GM21619 (cell line): ENCODE measurements around the gene USP16.

Experiments used
- ATAC-seq: cut with Tn5 transposase; IDR thresholded peaks from one replicate; pipeline ENCODE4 v1.9.1; 2021; ENCODE audit not compliant: unreplicated experiment

Gene USP16

DNA sequence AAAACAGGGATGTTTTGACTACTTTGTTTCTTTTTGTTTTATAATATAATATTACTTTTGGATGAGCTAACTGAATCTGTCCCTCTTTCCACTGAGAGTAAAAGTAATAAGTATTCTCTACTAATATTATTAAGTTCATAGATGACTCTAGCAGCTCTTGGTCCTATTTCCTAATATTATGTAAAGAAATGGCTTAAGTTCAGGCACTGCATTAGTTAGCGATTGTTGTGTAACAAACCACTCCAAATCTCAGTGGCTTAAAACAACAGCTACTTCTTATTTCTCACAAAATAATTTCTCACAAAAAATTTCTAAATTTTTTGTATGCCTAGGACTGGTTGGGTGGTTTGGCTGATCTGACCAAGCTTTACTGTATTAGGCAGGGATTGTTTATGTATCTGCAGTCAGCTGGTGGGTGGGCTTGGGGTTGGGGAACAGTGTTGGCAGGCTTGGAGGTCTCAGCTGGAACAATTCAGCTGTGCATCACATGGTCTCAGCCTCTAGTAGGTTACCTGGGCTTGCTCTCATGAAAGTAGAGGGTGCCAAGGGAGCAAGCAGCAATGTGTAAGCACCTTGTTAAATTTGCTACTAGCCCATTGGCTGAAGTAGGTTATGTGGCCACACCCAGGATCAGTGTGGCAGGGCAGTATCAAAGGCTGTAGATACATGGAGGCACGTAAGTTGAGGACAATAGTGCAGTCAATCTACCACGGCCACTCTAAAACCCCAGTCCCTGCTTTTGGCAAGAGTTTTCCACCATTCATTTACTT lies 57.8 kb downstream of the USP16 start:
- ATAC-seq = no peak

DNA sequence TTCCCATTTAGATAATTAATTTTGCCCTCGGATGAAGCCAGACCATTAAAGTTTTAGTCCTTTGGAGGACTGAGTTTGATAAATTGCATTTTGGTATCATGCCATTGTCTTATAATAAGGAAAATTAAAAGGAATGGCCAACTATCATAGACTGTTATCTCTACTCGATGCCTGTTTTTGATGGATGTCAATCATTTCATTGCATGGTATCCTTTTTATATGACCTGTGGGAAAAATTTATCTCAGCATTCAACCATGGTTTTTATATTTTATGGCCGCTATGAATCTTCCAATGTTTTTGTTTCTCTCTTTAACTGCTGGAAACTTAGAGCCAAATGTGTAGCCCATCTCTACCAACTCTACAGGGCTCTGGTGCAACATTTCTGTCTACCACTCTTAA lies 58.8 kb downstream of the USP16 start:
- no peak for ATAC-seq

DNA sequence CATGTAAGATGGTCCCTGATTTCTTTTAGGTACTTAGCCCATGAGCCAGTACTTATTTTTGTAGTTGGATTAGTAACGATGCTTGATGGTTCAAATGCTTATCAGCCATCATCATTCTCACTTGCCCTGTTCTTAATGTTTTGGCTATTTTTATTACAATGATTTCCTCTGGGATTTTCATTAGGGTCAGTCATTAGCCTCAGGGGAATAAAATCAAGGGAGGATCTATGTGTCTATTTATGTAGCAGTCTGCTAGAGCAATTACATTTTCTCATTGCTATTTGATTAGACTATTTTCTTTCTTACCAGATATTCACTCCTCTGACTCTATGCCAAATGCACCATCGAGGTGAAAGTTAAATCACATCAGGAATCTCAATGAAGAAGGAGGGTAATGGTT lies 59.9 kb downstream of the USP16 start:
- no peak for ATAC-seq

DNA sequence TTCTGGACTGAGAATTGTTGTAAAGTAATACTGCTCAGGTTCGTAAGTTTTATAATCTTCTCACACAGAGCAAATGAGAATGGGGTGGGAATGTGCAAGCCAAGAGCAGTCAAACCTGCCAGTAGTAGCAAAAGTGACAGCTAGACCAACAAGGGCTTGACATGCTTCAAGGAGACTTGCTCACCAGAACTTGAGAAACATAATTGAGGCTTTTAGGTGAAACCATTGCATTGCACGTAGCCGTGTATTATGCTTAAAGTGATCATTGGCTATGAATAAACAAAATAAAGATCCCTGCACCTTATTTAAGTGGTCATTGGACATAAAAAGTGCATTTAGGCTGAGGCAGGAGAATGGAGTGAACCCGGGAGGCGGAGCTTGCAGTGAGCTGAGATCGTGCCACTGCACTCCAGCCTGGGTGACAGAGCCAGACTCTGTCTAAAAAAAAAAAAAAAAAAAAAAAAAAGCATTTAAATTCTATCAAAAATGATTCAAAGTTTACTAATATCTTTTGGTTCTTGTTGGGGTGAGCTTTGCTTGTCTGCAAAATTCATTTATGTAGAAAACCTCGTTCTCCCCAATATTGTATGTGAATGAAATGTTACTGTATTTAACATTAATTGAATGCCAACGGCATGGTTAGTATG lies 60.8 kb downstream of the USP16 start:
- ATAC-seq = no peak

DNA sequence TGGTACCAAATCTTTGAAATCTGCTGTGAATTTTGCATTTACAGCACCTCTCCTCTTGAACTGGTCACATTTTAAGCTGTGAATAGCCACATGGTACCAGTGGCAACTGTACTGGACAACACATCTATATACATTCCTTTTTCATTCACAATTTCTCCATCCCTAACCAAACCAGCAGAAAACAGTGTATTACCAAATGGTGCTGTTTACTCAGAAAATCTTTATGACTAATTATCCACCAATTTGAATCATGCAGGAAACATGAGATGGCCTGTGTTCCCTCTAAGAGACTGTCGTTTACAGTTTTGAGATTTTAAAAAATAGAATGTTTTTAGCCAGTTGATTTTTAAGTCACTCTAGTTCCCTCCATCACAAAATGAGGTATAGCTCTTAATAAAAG lies 66.6 kb downstream of the USP16 start:
- no peak for ATAC-seq

DNA sequence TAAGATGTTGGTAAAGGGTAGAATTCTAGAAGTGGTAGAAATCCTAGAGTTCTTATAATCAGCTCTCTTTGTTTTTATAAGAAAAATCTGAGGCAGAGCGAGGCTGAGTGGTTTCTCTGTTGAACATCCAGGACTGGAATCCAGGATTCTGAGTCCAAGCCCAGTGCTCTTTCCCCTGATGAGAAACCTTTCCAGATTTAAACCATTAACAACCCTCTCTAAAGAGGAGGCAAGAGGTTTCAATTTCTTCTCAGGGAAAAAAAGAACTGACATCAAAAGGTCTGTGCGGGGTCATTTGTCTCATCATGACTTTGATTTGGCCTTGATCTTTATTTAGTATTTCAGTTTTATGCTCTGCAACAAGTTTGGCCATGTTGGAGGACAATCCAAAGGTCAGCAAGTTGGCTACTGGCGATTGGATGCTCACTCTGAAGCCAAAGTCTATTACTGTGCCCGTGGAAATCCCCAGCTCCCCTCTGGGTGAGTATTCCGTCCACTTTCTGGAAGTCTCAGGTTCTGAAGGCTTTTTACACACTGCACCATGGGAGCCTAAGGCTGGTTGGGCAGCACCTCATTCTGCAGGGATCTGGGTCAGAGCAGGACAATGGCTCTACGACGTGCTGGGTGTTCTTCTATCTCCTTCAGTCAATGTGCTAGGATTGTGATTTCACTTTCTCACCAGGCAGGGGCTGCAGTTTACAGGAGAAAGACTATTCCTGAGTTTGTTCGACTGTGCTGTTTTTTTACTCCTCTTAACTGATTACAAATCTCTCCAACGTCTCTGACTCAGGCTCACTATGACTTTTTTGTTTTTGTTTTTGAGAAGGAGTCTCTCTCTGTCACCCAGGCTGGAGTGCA lies 67.9 kb downstream of the USP16 start:
- no peak for ATAC-seq

DNA sequence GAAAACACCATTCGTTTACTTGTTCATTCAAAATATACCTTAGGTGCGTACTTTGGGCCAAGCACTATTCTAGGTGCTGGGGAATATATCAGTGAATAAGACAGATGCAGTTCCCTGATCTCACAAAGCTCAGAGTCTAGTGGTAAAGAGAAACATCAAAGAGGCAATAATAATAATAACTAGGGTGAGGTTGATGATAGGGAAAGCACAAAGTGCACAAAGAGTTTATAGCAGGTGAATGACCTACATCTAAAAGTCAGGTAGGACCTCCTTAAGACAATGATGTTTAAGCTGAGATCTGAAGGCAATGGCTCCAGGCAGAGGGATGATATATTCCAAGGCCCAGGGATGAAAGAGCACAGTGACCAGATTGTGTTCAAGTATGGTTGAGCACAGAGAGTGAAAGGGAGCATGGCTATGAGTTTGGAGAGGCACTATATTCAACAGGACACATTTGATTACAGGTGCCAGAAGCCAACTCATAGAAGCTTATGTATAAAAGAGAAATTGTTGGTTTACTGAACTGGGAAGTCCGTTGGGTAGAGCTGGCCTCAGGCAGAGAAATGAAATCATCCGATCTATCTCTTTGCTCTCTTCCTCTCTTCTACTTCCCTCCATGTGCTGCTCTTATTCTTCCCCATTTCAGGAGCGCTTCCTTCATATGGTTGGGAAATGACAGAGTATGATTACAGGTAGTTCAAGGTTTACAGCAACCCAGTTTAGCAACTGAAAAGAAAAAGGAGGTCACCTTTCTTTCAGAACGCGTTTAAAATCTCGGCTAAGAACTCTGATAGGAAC lies 71.9 kb downstream of the USP16 start:
- ATAC-seq = no peak

DNA sequence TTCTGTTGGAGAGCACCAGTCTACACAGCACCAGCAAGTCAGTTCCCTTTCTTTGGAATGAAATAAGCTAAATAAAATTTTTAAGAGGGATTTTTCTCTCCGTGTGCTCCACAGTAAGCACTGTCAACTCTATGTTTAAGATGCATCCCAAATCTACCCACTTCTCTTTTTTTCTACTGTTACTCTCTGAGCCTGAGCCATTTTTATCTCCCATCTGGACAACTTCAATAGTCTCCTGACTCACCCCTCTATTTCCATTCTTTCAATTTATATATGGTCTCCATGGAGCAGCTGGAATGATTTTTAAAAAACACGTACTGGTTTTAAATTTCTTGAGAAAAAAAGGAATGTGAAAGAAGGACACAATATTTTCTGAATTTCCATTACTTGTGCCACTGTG lies 73.7 kb downstream of the USP16 start:
- ATAC-seq = no peak

DNA sequence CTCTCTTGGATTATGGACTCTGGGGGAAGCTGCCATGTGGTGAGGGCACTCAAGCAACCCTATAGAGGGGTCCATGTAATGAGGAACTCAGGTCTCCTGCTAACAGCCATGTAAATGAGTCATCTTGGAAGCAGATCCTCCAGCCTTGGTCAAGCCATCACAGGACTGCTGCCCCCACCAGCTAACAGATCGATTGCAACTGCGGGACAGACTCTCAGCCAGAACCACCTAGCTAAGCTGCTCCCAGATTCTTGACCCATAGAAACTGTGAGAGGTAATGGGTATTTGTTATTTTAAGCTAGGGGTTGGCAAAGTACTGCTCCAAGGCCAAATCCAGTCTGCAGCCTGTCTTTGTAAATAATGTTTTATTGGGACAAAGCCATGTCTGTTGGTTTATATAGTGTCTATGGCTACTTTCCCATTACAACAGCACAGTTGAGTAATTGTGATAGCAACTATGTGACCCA lies 78.4 kb downstream of the USP16 start:
- ATAC-seq = no peak
